ENCODE data around the gene KIF2A. TPM values are rescaled to one million over a fixed set of nuclear protein-coding genes. Genes with fewer than 3 reads are reported as not detected.

The KIF2A gene
- total and polyA plus RNA-seq, 2 of the 13 experiments (the other 11 are each of a cell fraction or from before 2014, with no cell fraction given), result 8.5 to 19.2 TPM

DNA sequence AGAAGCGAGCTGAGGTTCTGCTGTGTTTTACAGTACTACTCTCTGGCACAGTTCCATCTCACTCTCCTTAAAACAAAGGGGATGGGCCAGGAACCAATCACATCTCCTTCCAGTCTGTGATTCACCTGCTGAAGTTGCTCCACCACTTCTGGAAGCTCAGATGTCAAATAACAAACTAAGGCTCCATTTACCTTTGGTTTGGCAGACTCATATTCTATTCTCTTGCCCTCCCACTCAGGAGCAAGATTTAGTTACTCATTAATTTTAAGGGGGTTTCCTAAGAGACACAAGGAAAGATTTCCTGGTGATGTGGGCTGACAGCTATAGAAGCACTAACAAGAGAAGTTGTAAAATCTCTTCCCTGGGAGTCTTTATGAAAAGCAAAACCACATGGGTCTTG, 37.8 kb upstream of the KIF2A start:
- no peaks in the 10 kb centered on the region for H3K4me1 ChIP-seq (ENCODE audit: insufficient read depth, low read length)
- no peaks in the 10 kb centered on the region for H4K20me1 ChIP-seq (ENCODE audit: insufficient read depth, low read length)
- TF ChIP-seq, protein P1, sequence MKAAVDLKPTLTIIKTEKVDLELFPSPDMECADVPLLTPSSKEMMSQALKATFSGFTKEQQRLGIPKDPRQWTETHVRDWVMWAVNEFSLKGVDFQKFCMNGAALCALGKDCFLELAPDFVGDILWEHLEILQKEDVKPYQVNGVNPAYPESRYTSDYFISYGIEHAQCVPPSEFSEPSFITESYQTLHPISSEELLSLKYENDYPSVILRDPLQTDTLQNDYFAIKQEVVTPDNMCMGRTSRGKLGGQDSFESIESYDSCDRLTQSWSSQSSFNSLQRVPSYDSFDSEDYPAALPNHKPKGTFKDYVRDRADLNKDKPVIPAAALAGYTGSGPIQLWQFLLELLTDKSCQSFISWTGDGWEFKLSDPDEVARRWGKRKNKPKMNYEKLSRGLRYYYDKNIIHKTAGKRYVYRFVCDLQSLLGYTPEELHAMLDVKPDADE (CRISPR knock-in tag; IDR thresholded peaks at IDR 0.05), result no peak
- TF ChIP-seq THAP11 (CRISPR knock-in tag; IDR thresholded peaks at IDR 0.05), result no peak
- no peak for TF ChIP-seq HOXD1 (CRISPR knock-in tag; IDR thresholded peaks at IDR 0.05)
- TF ChIP-seq NFRKB (IDR thresholded peaks at IDR 0.05), result no peak
- FAIRE-seq (no peak), DNase-seq (ENCODE audit: low spot score) (peak; percentile 4), ATAC-seq (no peak)
- no peak overlapping the region for H2AFZ ChIP-seq (ENCODE audit: low read length)
- H3K79me2 ChIP-seq (ENCODE audit: insufficient read depth, low read length), result no peaks in the 10 kb centered on the region
- H3K27me3 ChIP-seq (ENCODE audit: control insufficient read depth in 1 of 2, insufficient read depth in 2 of 2, low read length in 2 of 2), result no peaks in the 10 kb centered on the region; a peak in 1 of 5 replicates
- H3K36me3 ChIP-seq (replicated peaks in 1 of 2; ENCODE audit: control insufficient read depth in 1 of 2, insufficient read depth in 2 of 2, low read length in 2 of 2), result no peaks in the 10 kb centered on the region
- no peak overlapping the region for H3K4me2 ChIP-seq (ENCODE audit: low read depth, low read length)
- 0% methylated on average over 1 of the region's 1 CpG for WGBS (ENCODE audit: low lambda C conversion rate)
- BruUV-seq (replicated peaks), result no TSS peak
- H3K9me3 ChIP-seq (ENCODE audit: low read length), result no peaks in the 10 kb centered on the region
- intact Hi-C loops (cut with micrococcal nuclease; ENCODE audit: unreplicated experiment) (no loop called here), in situ Hi-C loops (cut with HindIII; ENCODE audit: extremely low pct_ligation_motif_present, low pct_unique_long_range_greater_than_20kb) (no loop called here)
- ChIA-PET CTCF (ENCODE audit: low intra/inter-chr PET ratio, low total read pairs) (no interaction called here), POLR2A (no interaction called here)
- H3K4me3 ChIP-seq (replicated peaks in 1 of 3; ENCODE audit: insufficient read depth in 1 of 3, low read depth in 2 of 3, low read length in 3 of 3), result no peak overlapping the region
- H3K27ac ChIP-seq (ENCODE audit: extremely low read length, insufficient read depth, low read length), result no peak overlapping the region
- no peak overlapping the region for H3K9ac ChIP-seq (ENCODE audit: insufficient read depth, low read depth, low read length)

DNA sequence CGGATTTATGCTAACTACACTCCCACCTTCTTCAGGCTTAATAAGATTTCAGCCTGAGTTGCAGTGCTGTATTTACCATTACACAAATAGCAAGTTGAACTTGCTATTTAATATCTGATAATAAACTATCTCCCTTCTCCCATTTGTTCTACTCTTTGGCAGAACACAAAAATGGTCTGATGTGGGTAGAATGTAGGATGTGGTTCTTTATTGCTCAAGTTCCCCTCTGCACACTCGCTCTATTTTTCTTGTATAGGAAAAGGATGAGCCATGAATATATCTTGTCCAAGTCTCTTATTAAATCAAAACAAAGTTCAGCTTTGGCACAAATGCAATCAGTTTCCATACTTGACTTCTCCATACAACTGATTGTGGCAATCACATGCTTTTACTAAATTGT, 37.2 kb upstream of the KIF2A start:
- no TSS peak for BruUV-seq (replicated peaks)
- Histone ChIP-seq H2AFZ (ENCODE audit: low read length) (no peak overlapping the region), H3K36me3 (replicated peaks in 1 of 2; ENCODE audit: control insufficient read depth in 1 of 2, insufficient read depth in 2 of 2, low read length in 2 of 2) (no peaks in the 10 kb centered on the region), H3K9me3 (ENCODE audit: low read length) (no peaks in the 10 kb centered on the region), H3K27me3 (ENCODE audit: control insufficient read depth in 1 of 2, insufficient read depth in 2 of 2, low read length in 2 of 2) (no peaks in the 10 kb centered on the region; a peak in 1 of 5 replicates), H3K4me2 (ENCODE audit: low read depth, low read length) (no peak overlapping the region), H3K4me3 (replicated peaks in 1 of 3; ENCODE audit: insufficient read depth in 1 of 3, low read depth in 2 of 3, low read length in 3 of 3) (no peak overlapping the region), H3K27ac (ENCODE audit: extremely low read length, insufficient read depth, low read length) (no peak overlapping the region), H3K4me1 (ENCODE audit: insufficient read depth, low read length) (no peaks in the 10 kb centered on the region), H4K20me1 (ENCODE audit: insufficient read depth, low read length) (no peaks in the 10 kb centered on the region), H3K9ac (ENCODE audit: insufficient read depth, low read depth, low read length) (no peak overlapping the region), H3K79me2 (ENCODE audit: insufficient read depth, low read length) (no peaks in the 10 kb centered on the region)
- no peak for FAIRE-seq
- DNase-seq (ENCODE audit: low spot score), result no peak
- intact Hi-C loops (cut with micrococcal nuclease; ENCODE audit: unreplicated experiment) (no loop called here), in situ Hi-C loops (cut with HindIII; ENCODE audit: extremely low pct_ligation_motif_present, low pct_unique_long_range_greater_than_20kb) (no loop called here)
- no peak for TF ChIP-seq MEIS2 (CRISPR knock-in tag; IDR thresholded peaks at IDR 0.05)
- ChIA-PET POLR2A (no interaction called here), CTCF (ENCODE audit: low intra/inter-chr PET ratio, low total read pairs) (no interaction called here)
- no peak for ATAC-seq
- WGBS (ENCODE audit: low lambda C conversion rate), result 24% methylated on average over 2 of the region's 2 CpGs
